Superior temporal gyrus (tissue), 1 donor: Measurements from ENCODE around the gene SPEN.

Experiments
- DNase-seq: peaks from one replicate; pipeline ENCODE4 v3.0.0-alpha.2; 2016; ENCODE audit errors: extremely low spot score

SPEN gene

GRCh38 chr1:15983275-15983674, 135.8 kb downstream of the SPEN start:
- DNase-seq, result no peak

GRCh38 chr1:15985611-15986297, 138.2 kb downstream of the SPEN start:
- DNase-seq, result no peak

GRCh38 chr1:15988856-15989736, 141.6 kb downstream of the SPEN start:
- no peak for DNase-seq

GRCh38 chr1:15989776-15990175, 142.3 kb downstream of the SPEN start:
- DNase-seq, result no peak
